ENCODE data around the gene HS3ST4. TPM values are rescaled to one million over a fixed set of nuclear protein-coding genes. Genes with fewer than 3 reads are reported as not detected.

HS3ST4 gene
- total RNA-seq, 4 donors from 2014 or later, result not detected

DNA sequence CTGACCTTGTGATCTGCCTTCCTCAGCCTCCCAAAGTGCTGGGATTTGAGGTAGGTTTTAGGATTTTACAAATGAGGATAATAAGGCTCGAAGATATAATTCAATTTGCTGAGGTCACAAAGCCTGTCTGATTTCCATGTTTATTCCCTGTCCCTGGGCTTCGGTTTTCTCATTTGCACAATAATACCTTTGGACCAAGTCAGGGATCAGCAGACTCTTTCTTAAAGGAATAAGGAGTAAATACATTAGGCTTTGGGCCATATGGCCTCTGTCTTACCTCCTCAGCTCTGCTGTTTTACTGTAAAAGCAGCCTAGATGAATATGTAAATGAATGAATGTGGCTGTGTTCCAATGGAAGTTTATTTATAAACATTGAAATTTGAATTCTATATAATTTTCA lies 442.8 kb downstream of the HS3ST4 start:
- no peak overlapping the region for H3K27ac ChIP-seq
- no peaks in the 10 kb centered on the region for H3K9me3 ChIP-seq
- no peaks in the 10 kb centered on the region for H3K36me3 ChIP-seq
- no peak for TF ChIP-seq POLR2A (IDR thresholded peaks at IDR 0.05)
- TF ChIP-seq, protein P1, sequence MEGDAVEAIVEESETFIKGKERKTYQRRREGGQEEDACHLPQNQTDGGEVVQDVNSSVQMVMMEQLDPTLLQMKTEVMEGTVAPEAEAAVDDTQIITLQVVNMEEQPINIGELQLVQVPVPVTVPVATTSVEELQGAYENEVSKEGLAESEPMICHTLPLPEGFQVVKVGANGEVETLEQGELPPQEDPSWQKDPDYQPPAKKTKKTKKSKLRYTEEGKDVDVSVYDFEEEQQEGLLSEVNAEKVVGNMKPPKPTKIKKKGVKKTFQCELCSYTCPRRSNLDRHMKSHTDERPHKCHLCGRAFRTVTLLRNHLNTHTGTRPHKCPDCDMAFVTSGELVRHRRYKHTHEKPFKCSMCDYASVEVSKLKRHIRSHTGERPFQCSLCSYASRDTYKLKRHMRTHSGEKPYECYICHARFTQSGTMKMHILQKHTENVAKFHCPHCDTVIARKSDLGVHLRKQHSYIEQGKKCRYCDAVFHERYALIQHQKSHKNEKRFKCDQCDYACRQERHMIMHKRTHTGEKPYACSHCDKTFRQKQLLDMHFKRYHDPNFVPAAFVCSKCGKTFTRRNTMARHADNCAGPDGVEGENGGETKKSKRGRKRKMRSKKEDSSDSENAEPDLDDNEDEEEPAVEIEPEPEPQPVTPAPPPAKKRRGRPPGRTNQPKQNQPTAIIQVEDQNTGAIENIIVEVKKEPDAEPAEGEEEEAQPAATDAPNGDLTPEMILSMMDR (IDR thresholded peaks at IDR 0.05), result no peak
- H3K4me3 ChIP-seq, result no peak overlapping the region
- DNase-seq, result no peak
- no peaks in the 10 kb centered on the region for H3K4me1 ChIP-seq
- no peaks in the 10 kb centered on the region for H3K27me3 ChIP-seq

DNA sequence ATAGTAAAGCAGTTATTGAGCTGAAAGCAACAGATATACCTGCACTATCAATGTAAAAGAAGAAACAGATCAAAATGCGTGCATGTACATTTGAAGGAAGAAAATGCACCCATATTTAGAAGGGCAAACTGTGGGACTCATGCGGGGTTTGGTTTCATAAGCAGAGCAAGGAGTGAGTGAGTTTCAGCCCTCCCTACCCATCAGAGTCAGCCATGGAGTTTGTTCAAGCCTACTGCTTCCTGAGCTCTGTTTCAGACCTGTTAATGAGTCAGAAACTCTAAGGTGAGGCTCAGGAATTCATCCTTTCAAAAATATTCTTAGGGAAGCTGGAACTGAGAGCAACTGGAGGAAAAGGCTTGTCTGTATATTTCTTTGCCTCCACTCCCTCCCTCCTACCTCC lies 446.2 kb downstream of the HS3ST4 start:
- no peak for TF ChIP-seq POLR2A (IDR thresholded peaks at IDR 0.05)
- TF ChIP-seq, protein P1 (IDR thresholded peaks at IDR 0.05), result no peak
- Histone ChIP-seq H3K27ac (no peak overlapping the region), H3K27me3 (no peaks in the 10 kb centered on the region), H3K4me1 (no peaks in the 10 kb centered on the region), H3K4me3 (no peak overlapping the region), H3K9me3 (no peaks in the 10 kb centered on the region), H3K36me3 (no peaks in the 10 kb centered on the region)
- DNase-seq, result no peak

DNA sequence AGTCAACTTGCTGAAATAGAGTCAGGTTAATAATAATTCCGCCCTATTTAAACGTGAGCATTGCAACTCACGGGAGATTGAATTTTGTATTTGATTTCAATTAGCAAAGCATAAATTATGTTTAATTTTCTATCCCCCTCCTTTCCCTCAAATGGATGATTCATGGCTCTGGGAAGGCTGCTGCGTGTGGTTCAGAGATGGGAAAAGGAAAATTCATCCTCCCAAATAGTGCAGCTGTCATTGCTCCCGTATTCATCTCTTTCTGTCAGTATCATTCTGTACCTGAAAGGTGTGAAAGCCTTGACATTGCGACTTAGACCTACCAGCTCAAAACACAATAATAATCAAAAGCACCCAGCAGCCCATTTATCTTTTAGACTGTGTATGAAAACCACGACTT lies 447.3 kb downstream of the HS3ST4 start:
- H3K4me1 ChIP-seq, result no peaks in the 10 kb centered on the region
- H3K36me3 ChIP-seq, result no peaks in the 10 kb centered on the region
- no peak overlapping the region for H3K4me3 ChIP-seq
- H3K9me3 ChIP-seq, result no peaks in the 10 kb centered on the region
- H3K27ac ChIP-seq, result no peak overlapping the region
- no peak for DNase-seq
- TF ChIP-seq, protein P1 (IDR thresholded peaks at IDR 0.05), result no peak
- no peak for TF ChIP-seq POLR2A (IDR thresholded peaks at IDR 0.05)
- H3K27me3 ChIP-seq, result no peaks in the 10 kb centered on the region

DNA sequence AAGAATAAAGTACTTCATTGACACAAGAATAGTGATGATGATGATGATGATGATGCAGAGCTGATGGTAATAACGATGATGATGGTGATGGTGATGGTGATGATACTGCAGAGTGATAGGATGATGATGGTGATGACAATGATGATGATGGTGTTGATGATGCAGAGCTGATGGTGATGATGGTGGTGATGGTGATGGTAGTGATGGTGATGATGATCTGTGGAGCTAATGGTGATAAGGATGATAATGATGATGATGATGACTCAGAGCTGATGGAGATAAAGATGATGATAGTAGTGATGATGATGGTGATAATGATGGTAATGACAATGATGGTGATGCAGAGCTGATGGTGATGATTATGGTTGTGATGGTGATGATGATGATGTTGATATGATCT lies 448.1 kb downstream of the HS3ST4 start:
- H3K36me3 ChIP-seq, result no peaks in the 10 kb centered on the region
- H3K4me1 ChIP-seq, result no peaks in the 10 kb centered on the region
- no peaks in the 10 kb centered on the region for H3K27me3 ChIP-seq
- no peak for DNase-seq
- TF ChIP-seq, protein P1 (IDR thresholded peaks at IDR 0.05), result no peak
- TF ChIP-seq POLR2A (IDR thresholded peaks at IDR 0.05), result no peak
- H3K9me3 ChIP-seq, result no peaks in the 10 kb centered on the region
- H3K27ac ChIP-seq, result no peak overlapping the region
- H3K4me3 ChIP-seq, result no peak overlapping the region

DNA sequence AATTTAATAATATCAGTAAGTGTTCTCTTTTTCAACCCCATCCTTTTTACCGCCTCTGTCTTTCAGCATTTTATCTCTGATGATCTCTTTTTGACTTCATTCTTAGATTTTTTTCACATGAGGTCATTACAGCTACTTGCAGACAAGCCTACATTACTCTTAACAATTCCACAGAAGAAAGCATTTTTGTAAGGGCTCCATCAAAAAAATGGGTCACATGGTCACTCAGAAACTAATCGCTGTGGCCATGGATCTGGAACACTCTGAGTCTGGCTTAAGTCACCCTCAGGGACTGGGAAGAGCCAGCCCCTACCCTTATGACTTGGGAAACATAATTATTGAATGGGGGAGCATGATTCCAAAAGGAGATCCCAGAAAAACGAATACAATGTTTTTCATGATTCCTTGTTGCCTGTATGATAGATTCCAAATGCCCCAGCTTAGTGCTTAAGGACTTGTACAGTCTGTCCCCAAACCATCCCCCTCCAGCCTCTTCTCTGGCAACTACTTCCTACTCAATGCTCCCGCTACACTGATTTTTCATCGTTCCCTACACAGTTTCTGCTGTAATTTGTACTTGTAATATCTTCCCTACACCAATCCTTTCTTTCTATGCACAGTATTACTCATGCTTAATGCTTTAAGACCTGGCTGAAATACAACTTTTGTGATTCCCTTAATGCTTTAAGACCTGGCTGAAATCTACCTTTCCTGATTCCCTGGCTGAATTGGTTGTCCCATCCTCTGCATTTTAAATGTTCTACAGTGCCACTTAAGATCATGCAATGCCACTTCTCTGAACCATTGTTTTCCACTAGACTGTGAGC lies 457.8 kb downstream of the HS3ST4 start:
- Histone ChIP-seq H3K36me3 (no peaks in the 10 kb centered on the region), H3K9me3 (no peaks in the 10 kb centered on the region), H3K27me3 (no peaks in the 10 kb centered on the region), H3K27ac (no peak overlapping the region), H3K4me1 (no peaks in the 10 kb centered on the region), H3K4me3 (no peak overlapping the region)
- no peak for DNase-seq
- no peak for TF ChIP-seq POLR2A (IDR thresholded peaks at IDR 0.05)
- TF ChIP-seq, protein P1 (IDR thresholded peaks at IDR 0.05), result no peak
